ENCODE data around the gene THUMPD2.

GRCh38 chr2:39782591-39782990, 3.5 kb upstream of the THUMPD2 start:
- TF ChIP-seq TAF1 (IDR thresholded peaks at IDR 0.05; ENCODE audit: low read depth) (no peak), REST (IDR thresholded peaks at IDR 0.05; ENCODE audit: borderline replicate concordance) (no peak), CTCF (IDR thresholded peaks at IDR 0.05; ENCODE audit: poor library complexity, severe bottlenecking) (no peak)

All from neural cell (in vitro differentiated cells).